GM23338 (cell line): ENCODE results near the gene DDX60. TPM values are rescaled to one million over a fixed set of nuclear protein-coding genes. Genes with fewer than 3 reads are reported as not detected.
"Not testable (repeated sequence)": the region's sequence is repeated elsewhere in the genome, so short reads cannot be mapped to it uniquely, and the experiment has no call there.

Experiments
- ATAC-seq: fragments of 200-7000 bp; cut with Tn5 transposase; 3 replicates; pipeline ENCODE4 v1.9.1; 2020
- DNase-seq: peaks from one replicate; pipeline ENCODE4 v3.0.0-alpha.2; 2015; ENCODE audit warnings: low spot score
- H2AFZ ChIP-seq: fragments of 200-600 bp; sonication (generic); 2 replicates; pipeline ENCODE4 v1.8.0; 2016; ENCODE audit warnings: antibody characterized with exemption, mild to moderate bottlenecking, moderate library complexity
- H3F3A ChIP-seq: fragments of 200-600 bp; sonication (generic); replicated peaks from 2 replicates; pipeline ENCODE4 v1.8.0; 2017; ENCODE audit warnings: antibody characterized with exemption, mixed run types, low read depth
- H3K27ac ChIP-seq: fragments of 200-600 bp; sonication (generic); 2 replicates; pipeline ENCODE4 v1.6.1; 2016; ENCODE audit warnings: low read depth
- H3K27me3 ChIP-seq: fragments of 200-600 bp; sonication (generic); 2 replicates; pipeline ENCODE4 v1.8.0; 2016; ENCODE audit warnings: mild to moderate bottlenecking, mixed run types, moderate library complexity; ENCODE audit not compliant: insufficient read depth
- H3K36me3 ChIP-seq: fragments of 200-600 bp; sonication (generic); 2 replicates; pipeline ENCODE4 v1.8.0; 2016; ENCODE audit warnings: mild to moderate bottlenecking; ENCODE audit not compliant: insufficient read depth
- H3K4me1 ChIP-seq: fragments of 200-600 bp; sonication (generic); 2 replicates; pipeline ENCODE4 v1.8.0; 2016; ENCODE audit warnings: mild to moderate bottlenecking, moderate library complexity; ENCODE audit not compliant: insufficient read depth
- H3K4me2 ChIP-seq: fragments of 200-600 bp; sonication (generic); 2 replicates; pipeline ENCODE4 v1.7.1; 2017; ENCODE audit warnings: mixed run types
- H3K4me3 ChIP-seq: fragments of 200-600 bp; sonication (generic); 2 replicates; pipeline ENCODE4 v1.6.1; 2016; ENCODE audit warnings: mixed run types
- H3K79me2 ChIP-seq: fragments of 200-600 bp; sonication (generic); replicated peaks from 2 replicates; pipeline ENCODE4 v1.8.0; 2017; ENCODE audit warnings: mild to moderate bottlenecking; ENCODE audit not compliant: insufficient read depth
- H3K9me2 ChIP-seq: fragments of 200-600 bp; sonication (generic); 2 replicates; pipeline ENCODE4 v1.8.0; 2017; ENCODE audit not compliant: insufficient read depth
- H4K20me1 ChIP-seq: fragments of 200-600 bp; sonication (generic); replicated peaks from 2 replicates; pipeline ENCODE4 v1.8.0; 2017; ENCODE audit warnings: mild to moderate bottlenecking; ENCODE audit not compliant: insufficient read depth
- H3K27ac Mint-ChIP-seq: 2 replicates; pipeline ENCODE4 v1.8.0; 2020; ENCODE audit warnings: inconsistent platforms, mild to moderate bottlenecking, moderate library complexity, mixed read lengths
- H3K27me3 Mint-ChIP-seq: 3 replicates; pipeline ENCODE4 v1.8.0; 2022; ENCODE audit warnings: low read depth, mild to moderate bottlenecking, moderate library complexity, mixed read lengths, inconsistent platforms; ENCODE audit not compliant: insufficient read depth, poor library complexity
- H3K36me3 Mint-ChIP-seq: 3 replicates; pipeline ENCODE4 v1.8.0; 2021; ENCODE audit warnings: low read depth, mild to moderate bottlenecking, inconsistent platforms, moderate library complexity, mixed read lengths
- H3K4me1 Mint-ChIP-seq: 3 replicates; pipeline ENCODE4 v1.8.0; 2020; ENCODE audit warnings: mild to moderate bottlenecking, inconsistent platforms, mixed read lengths
- H3K4me3 Mint-ChIP-seq: 3 replicates; pipeline ENCODE4 v1.8.0; 2021; ENCODE audit warnings: moderate library complexity, mild to moderate bottlenecking, inconsistent platforms, mixed read lengths
- H3K9me3 Mint-ChIP-seq: 3 replicates; pipeline ENCODE4 v1.8.0; 2020; ENCODE audit warnings: moderate library complexity, mild to moderate bottlenecking, inconsistent platforms, mixed read lengths
- ETS1 ChIP-seq: IDR thresholded peaks from 2 replicates; pipeline ENCODE4 v1.6.1; 2016; ENCODE audit warnings: antibody characterized with exemption
- EZH2 ChIP-seq: fragments of 200-600 bp; sonication (generic); IDR thresholded peaks from one replicate; pipeline ENCODE4 v1.8.0; 2017; ENCODE audit warnings: antibody characterized with exemption, mild to moderate bottlenecking, low read depth; ENCODE audit not compliant: unreplicated experiment
- EZH2phosphoT487 ChIP-seq: fragments of 200-600 bp; sonication (generic); IDR thresholded peaks from one replicate; pipeline ENCODE4 v1.8.1; 2018; ENCODE audit warnings: antibody characterized with exemption; ENCODE audit not compliant: unreplicated experiment
- NANOG ChIP-seq: IDR thresholded peaks from 2 replicates; pipeline ENCODE4 v1.6.1; 2016; ENCODE audit warnings: antibody characterized with exemption, borderline replicate concordance
- POLR2AphosphoS5 ChIP-seq: IDR thresholded peaks from 2 replicates; pipeline ENCODE4 v1.6.1; 2016; ENCODE audit warnings: antibody characterized with exemption, low read depth
- REST ChIP-seq: IDR thresholded peaks from one replicate; pipeline ENCODE4 v1.6.1; 2018; ENCODE audit warnings: antibody characterized with exemption; ENCODE audit not compliant: unreplicated experiment
- ZNF462 ChIP-seq: fragments of 250-450 bp; sonication (Bioruptor Pico); IDR thresholded peaks from 2 replicates; pipeline ENCODE4 v1.5.0; 2020; ENCODE audit warnings: mild to moderate bottlenecking, moderate library complexity
- polyA plus RNA-seq: library from polyadenylated mRNA; unstranded; fragments of >200 nt; fragmentation: Nextera tagmentation; extraction: Ambion mirVana; gene quantifications from 2 replicates; pipeline ENCODE4 v1.2.1, GENCODE V29; 2016
- total RNA-seq: library from RNA; depleted of rRNA; stranded (reverse); fragments of >200 nt; shearing (Covaris generic); gene quantifications from 2 replicates; pipeline ENCODE4 v1.2.3, GENCODE V29; 2014

The DDX60 gene
- total and polyA plus RNA-seq, 2 experiments from 2014 or later, result 1.0 to 1.4 TPM

- not testable (repeated sequence) for H3K9me2 ChIP-seq, H3K79me2 ChIP-seq, H3K4me1 ChIP-seq, H3K4me3 Mint-ChIP-seq, H3K4me2 ChIP-seq, H3K27me3 Mint-ChIP-seq, H3K9me3 Mint-ChIP-seq, H3K36me3 ChIP-seq, H3K4me1 Mint-ChIP-seq, H3K27ac Mint-ChIP-seq, ATAC-seq, H4K20me1 ChIP-seq, H3F3A ChIP-seq, H3K27ac ChIP-seq, DNase-seq, H3K36me3 Mint-ChIP-seq, H3K27me3 ChIP-seq, H2AFZ ChIP-seq, H3K4me3 ChIP-seq
Observed at GRCh38 chr4:168330575-168330974, 12.0 kb upstream of the DDX60 start.

GRCh38 chr4:168325591-168325990, 7.0 kb upstream of the DDX60 start:
- H3K36me3 Mint-ChIP-seq, result no peaks in the 10 kb centered on the region
- TF ChIP-seq REST (no peak), EZH2 (no peak), POLR2AphosphoS5 (no peak), ETS1 (no peak)
- Histone ChIP-seq H3K36me3 (no peaks in the 10 kb centered on the region), H3K4me3 (no peak overlapping the region), H3K4me2 (no peak overlapping the region), H3F3A (no peaks in the 10 kb centered on the region), H2AFZ (no peak overlapping the region), H4K20me1 (no peaks in the 10 kb centered on the region), H3K9me2 (no peaks in the 10 kb centered on the region; the same call in 1 of the 2 replicates), H3K27ac (no peak overlapping the region), H3K79me2 (no peaks in the 10 kb centered on the region), H3K4me1 (no peaks in the 10 kb centered on the region), H3K27me3 (no peaks in the 10 kb centered on the region)
- H3K4me1 Mint-ChIP-seq, result no peaks in the 10 kb centered on the region
- H3K27ac Mint-ChIP-seq, result no peak overlapping the region
- H3K4me3 Mint-ChIP-seq, result no peak overlapping the region
- DNase-seq, result no peak
- ATAC-seq, result no peak
- H3K27me3 Mint-ChIP-seq, result peaks cover 2% of the 10 kb centered on the region
- no peaks in the 10 kb centered on the region; the same call in 2 of the 3 replicates for H3K9me3 Mint-ChIP-seq

GRCh38 chr4:168321006-168321405, 2.5 kb upstream of the DDX60 start:
- H2AFZ ChIP-seq, result no peak overlapping the region
- peaks cover 14% of the 10 kb centered on the region for H3K4me1 ChIP-seq
- H3K4me3 ChIP-seq, result no peak overlapping the region
- H3K27me3 ChIP-seq, result no peaks in the 10 kb centered on the region
- no peaks in the 10 kb centered on the region; the same call in 2 of the 3 replicates for H3K9me3 Mint-ChIP-seq
- H3F3A ChIP-seq, result no peaks in the 10 kb centered on the region
- no peaks in the 10 kb centered on the region for H3K36me3 Mint-ChIP-seq
- H3K79me2 ChIP-seq, result no peaks in the 10 kb centered on the region
- ATAC-seq (no peak), DNase-seq (no peak)
- H4K20me1 ChIP-seq, result no peaks in the 10 kb centered on the region
- H3K4me3 Mint-ChIP-seq, result no peak overlapping the region
- H3K27me3 Mint-ChIP-seq, result peaks cover 3% of the 10 kb centered on the region
- no peak overlapping the region for H3K27ac ChIP-seq
- no peak overlapping the region for H3K4me2 ChIP-seq
- peaks cover 18% of the 10 kb centered on the region for H3K4me1 Mint-ChIP-seq
- H3K27ac Mint-ChIP-seq, result no peak overlapping the region
- H3K36me3 ChIP-seq, result no peaks in the 10 kb centered on the region
- H3K9me2 ChIP-seq, result peaks cover 3% of the 10 kb centered on the region
- TF ChIP-seq EZH2phosphoT487 (no peak), ZNF462 (CRISPR knock-in tag) (no peak), NANOG (no peak)
